A549 (cell line): ENCODE measurements around the gene GABARAP.

Experiments used
- ATOH8 ChIP-seq: fragments of 250-450 bp; sonication (Bioruptor Pico); IDR thresholded peaks from 2 replicates; pipeline ENCODE4 v1.5.0; 2020; ENCODE audit warnings: low read depth, mild to moderate bottlenecking, moderate library complexity
- HMGXB4 ChIP-seq: fragments of 250-450 bp; sonication (Bioruptor Pico); IDR thresholded peaks from 2 replicates; pipeline ENCODE4 v1.5.0; 2021; ENCODE audit warnings: mild to moderate bottlenecking, moderate library complexity, borderline replicate concordance
- TF ChIP-seq, protein P1 (sequence below): fragments of >200 bp; sonication (Bioruptor Twin); formaldehyde crosslinking; IDR thresholded peaks from 3 replicates; pipeline ENCODE4 v1.5.1; 2016

DNA sequence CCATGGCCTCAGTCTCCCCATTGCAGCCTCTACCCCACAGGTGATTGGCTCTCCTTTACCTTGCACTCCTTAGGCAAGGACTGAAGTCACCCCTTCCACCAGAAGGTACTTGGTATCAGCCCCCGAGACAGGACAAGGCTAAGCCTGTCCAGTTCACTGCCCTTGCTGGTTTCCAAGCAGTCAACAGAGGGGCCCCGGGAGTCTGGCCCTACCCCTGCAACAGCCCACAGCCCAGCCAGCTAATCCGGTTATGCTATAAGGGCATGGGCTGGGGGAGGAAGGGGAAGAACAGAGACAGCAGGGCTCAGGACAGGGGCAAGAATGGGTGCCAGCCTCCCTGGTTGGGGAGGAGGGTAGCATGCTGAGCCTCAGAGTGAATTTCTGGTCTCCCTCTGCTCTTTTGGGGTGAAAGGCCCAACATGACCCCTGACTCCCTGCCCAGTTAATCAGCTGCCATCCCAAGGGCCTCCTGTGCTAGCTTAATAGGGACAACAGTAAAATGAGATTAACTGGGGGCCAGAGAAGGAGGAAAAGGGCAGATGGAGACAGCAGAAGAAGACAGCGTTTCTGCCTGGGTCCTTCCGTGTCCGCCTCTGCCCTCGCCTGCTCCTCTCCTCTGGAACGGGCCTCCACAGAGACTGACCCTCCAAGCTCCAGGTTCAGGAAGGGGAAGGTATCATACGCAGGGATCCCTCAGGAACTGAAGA is 33.3 kb downstream of the GABARAP start:
- TF ChIP-seq HMGXB4 (CRISPR knock-in tag) = no peak
- TF ChIP-seq, protein P1, sequence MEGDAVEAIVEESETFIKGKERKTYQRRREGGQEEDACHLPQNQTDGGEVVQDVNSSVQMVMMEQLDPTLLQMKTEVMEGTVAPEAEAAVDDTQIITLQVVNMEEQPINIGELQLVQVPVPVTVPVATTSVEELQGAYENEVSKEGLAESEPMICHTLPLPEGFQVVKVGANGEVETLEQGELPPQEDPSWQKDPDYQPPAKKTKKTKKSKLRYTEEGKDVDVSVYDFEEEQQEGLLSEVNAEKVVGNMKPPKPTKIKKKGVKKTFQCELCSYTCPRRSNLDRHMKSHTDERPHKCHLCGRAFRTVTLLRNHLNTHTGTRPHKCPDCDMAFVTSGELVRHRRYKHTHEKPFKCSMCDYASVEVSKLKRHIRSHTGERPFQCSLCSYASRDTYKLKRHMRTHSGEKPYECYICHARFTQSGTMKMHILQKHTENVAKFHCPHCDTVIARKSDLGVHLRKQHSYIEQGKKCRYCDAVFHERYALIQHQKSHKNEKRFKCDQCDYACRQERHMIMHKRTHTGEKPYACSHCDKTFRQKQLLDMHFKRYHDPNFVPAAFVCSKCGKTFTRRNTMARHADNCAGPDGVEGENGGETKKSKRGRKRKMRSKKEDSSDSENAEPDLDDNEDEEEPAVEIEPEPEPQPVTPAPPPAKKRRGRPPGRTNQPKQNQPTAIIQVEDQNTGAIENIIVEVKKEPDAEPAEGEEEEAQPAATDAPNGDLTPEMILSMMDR = no peak
- no peak for TF ChIP-seq ATOH8 (CRISPR knock-in tag)
